ENCODE results near the gene STON2.
"Not testable (repeated sequence)": the region's sequence is repeated elsewhere in the genome, so short reads cannot be mapped to it uniquely, and the experiment has no call there.

STON2 gene

DNA sequence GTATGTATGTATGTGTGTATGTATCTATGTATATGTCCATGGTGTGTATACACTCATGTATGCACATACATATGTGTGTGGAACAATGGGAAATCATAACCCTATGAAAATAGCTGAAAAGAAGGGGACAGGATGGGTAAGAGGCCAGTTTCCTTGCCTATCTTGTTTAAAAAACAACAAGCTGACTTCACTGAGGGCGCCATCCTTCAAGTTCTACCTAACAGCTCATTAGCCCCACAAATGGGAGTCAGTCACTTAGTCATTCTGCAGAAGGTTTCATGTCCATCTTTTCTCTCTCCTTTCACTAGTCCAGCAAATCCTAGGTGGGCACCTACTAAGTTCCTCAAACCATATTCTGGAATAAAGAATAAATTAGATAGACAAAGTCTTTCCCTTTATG, 14.7 kb downstream of the STON2 start:
- no peak for DNase-seq (ENCODE audit: extremely low read depth in 1 of 2, low read depth in 1 of 2)

DNA sequence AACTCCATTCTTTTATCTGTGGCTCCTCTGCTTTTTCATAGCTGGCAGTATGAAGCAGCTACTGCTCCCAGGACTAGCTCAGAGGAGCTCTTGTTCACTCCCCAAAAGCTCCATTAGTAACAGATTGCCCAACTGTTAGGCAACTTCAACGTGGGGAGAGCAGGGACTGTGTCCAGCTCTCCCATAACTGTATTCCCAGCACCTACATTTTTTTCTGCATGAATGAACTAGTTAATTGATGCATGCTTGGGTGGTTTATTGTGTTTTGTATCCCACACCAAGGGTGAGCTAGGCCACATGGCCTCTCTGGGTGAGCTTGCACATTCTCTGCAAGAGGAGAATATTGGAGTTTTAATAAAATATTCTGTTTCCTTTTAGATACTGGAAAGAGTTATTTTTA, 15.2 kb downstream of the STON2 start:
- DNase-seq (ENCODE audit: extremely low read depth in 1 of 2, low read depth in 1 of 2) = no peak

DNA sequence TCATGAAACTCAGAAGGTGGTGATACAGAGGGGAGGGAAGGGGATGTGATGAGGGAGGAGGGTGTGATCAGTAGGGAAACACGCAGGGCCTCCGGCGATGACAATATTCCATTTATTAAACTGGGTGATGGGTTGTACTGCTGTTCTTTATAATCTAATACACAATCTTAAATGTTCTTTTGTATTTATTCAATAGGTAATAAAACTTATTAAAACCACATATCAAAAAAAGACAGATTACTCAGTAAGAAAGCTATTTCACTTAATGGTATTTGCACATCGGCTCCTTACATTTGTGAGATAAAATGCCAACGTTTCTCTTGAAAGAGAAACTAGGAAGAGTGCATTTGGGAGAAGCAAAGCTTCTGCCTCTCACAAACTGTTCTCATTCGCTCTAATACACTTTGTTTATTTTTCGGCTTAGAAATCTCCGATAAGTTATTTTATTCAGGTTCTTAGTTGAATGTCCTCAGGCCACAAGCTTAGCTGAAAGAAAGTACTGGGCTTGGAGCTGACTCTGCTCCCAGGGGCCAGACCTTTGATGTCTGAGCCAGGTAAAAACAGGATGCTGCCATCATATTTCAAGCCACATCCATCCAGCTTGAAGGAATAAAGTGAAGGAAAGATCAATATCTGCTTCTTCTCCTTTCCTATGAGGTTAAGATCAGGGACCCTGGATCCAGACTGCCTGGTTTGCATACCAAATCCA, 17.5 kb downstream of the STON2 start:
- no peak for DNase-seq (ENCODE audit: extremely low read depth in 1 of 2, low read depth in 1 of 2)

- not testable (repeated sequence) for DNase-seq (ENCODE audit: extremely low read depth in 1 of 2, low read depth in 1 of 2)
These were observed 20.1 kb downstream of the STON2 start for GRCh38 chr14:81380009-81380408.

GRCh38 chr14:81371802-81372201, 28.3 kb downstream of the STON2 start:
- DNase-seq (ENCODE audit: extremely low read depth in 1 of 2, low read depth in 1 of 2) = no peak

DNA sequence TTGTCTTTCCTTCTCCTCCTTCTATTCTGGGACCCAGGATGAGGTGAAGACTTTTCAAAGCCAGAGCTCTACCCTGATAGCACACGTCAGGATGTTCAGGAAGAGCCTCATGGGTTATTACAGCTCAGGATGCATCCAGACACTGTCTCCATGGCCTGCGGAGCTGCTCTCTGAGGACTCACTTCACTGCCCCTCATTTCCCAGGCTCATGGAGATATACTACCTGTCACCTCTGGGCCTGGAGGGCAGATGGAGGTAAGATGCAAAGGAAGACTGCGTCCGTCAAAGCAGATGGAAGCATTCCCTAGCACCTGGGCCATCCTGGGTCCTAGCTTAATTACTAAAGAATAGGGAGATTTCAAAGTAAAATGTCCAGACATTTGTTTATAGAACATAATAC, 32.6 kb downstream of the STON2 start:
- DNase-seq (ENCODE audit: extremely low read depth in 1 of 2, low read depth in 1 of 2) = no peak

- no peak for DNase-seq (ENCODE audit: extremely low read depth in 1 of 2, low read depth in 1 of 2)
These were observed 33.2 kb downstream of the STON2 start for GRCh38 chr14:81366884-81367283.

- DNase-seq (ENCODE audit: extremely low read depth in 1 of 2, low read depth in 1 of 2) = no peak
These were observed 33.9 kb downstream of the STON2 start for GRCh38 chr14:81366214-81366613.

GRCh38 chr14:81363746-81364378, 36.3 kb downstream of the STON2 start:
- DNase-seq (ENCODE audit: extremely low read depth in 1 of 2, low read depth in 1 of 2) = no peak

GRCh38 chr14:81353691-81354323, 46.3 kb downstream of the STON2 start:
- no peak for DNase-seq (ENCODE audit: extremely low read depth in 1 of 2, low read depth in 1 of 2)

DNA sequence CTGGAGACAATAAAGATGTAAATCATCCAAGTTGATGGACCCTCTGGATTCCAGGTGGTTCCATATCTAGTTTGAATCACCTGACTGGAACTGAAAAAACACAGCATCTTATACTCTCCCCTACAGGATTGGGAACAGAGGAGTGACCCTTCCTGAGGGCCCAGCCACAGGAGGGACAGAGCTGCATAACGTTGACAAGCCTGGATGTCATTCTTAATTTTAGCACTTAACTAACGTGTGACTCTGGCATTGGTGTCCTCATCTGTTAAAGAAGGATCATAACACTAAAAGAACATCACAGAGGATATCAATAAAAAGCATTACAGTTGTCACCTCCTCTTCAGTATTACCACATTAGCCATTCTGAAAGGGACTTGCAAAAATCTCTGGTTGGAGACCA, 47.7 kb downstream of the STON2 start:
- DNase-seq (ENCODE audit: extremely low read depth in 1 of 2, low read depth in 1 of 2) = no peak

DNA sequence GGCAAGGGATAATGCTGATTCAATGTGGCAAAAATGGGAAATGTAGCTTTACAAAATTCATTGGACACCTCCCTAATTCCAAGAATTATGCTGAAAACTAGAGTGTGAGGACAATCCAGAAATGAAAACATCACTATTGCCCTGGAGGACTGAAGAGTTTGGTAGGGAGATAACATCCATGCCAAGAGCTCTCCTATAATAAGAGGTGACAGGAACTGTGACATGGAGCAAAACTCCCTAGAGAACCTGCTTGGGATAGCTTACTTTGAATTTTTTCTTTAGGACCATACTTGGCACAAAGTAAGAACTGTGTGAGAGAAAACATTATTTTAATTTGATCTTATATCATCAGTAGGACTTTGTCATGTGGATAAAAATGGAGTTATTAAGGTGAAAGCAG, 48.9 kb downstream of the STON2 start:
- DNase-seq (ENCODE audit: extremely low read depth in 1 of 2, low read depth in 1 of 2) = no peak

DNA sequence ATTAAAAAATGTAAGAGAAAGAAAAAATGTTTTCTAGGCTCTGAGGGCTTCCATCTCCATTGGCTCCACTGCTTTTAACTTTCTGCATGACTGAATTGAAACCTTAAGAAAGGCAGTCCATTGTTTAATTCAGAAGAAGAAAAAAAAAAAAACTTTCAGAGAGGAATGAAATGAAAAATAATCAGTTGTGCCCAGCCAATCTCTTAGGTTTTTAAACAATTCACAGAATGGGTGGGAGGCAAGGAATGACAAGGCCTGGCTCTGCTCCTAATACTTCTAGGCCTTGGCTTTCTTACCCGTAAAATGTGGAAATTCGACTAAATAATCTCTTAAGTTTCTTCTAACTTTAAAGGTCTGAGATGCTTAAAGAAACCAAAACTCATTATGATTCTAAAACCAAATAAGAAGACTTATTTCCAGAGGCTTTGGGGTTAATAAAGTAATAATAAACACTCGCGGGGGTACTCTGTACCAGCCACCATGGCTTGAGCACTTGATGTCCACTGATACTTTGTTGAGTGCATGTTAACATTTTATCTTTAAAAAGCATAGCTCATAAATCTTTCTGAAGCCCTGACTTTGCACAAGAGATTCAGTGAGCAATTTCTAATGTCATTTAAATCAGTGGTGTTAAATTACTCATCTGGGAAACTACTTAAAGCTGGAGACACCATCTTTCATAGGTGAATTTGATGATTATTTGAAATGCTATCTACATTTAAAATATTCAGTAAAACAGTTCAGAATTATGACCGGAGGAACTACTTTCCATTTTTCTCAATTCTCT, 49.6 kb downstream of the STON2 start:
- no peak for DNase-seq (ENCODE audit: extremely low read depth in 1 of 2, low read depth in 1 of 2)

- DNase-seq (ENCODE audit: extremely low read depth in 1 of 2, low read depth in 1 of 2) = no peak
These were observed 52.1 kb downstream of the STON2 start for GRCh38 chr14:81348061-81348460.

DNA sequence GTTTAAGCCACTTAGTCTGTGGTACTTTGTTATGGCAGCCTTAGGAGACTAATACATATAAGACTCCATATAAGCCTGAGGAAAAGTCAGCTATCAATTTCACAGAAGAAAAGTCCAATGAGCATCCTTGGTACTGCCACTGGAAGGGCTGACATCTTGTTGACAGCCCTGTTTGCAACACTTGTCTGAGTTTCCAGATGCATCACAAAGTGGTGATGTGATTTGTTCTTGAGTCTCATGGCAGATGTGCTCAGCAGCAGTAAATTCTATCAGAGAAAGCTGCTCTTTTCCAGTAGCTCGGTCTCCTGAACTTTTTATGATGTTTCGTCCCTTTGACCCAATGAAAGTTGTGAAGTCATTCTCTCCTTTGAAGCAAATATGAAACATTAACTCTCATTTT, 54.3 kb downstream of the STON2 start:
- DNase-seq (ENCODE audit: extremely low read depth in 1 of 2, low read depth in 1 of 2) = no peak

DNA sequence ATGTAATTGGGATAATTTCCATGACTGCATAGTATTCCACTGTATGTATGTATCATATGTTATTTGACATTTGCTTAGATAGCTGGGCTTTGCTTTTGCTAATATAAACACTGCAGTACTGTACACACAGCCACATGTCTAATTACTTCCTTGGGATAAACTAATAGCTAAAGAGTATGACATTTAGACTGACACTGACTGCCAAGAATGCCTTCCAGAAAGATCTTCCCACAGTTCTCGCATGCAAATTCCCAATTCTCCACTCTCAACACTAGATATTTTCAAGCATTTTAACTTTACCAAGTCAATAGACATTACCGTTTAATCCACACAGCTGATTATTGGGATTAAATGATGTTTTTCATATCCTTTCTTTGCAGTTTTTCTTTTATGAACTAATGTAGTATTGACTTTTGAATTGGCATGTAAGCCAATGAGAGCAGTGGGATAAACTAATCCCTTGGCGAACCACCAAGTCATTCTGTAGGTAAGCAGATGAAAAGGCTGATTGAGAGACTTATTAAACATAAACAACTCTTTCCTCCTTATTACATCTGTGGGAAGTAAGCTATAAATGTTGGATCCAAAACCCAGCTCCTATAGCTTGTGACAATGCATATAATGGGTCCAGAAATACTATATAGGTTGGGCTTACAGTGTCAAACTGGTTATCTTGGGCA, 55.5 kb downstream of the STON2 start:
- no peak for DNase-seq (ENCODE audit: extremely low read depth in 1 of 2, low read depth in 1 of 2)

DNA sequence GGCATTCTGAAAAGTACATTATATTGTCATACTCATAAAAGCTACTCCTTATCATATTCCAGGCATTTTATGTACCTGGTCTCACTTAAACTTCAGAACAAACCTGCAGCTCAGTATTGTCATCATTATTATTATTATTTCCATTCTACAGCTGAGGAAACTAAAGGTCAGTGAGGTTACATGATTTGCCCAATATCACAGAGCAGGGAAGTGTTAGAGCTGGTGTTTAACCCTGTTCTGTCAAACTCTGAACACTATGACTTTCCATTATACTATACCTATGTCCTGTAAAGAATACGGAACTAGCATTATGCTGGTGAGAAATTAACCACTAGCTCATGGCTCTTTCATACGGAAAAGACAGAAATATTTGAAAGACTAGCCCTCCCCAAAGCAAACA, 56.4 kb downstream of the STON2 start:
- no peak for DNase-seq (ENCODE audit: extremely low read depth in 1 of 2, low read depth in 1 of 2)

- no peak for DNase-seq (ENCODE audit: extremely low read depth in 1 of 2, low read depth in 1 of 2)
These were observed 57.1 kb downstream of the STON2 start for GRCh38 chr14:81342850-81343580.

DNA sequence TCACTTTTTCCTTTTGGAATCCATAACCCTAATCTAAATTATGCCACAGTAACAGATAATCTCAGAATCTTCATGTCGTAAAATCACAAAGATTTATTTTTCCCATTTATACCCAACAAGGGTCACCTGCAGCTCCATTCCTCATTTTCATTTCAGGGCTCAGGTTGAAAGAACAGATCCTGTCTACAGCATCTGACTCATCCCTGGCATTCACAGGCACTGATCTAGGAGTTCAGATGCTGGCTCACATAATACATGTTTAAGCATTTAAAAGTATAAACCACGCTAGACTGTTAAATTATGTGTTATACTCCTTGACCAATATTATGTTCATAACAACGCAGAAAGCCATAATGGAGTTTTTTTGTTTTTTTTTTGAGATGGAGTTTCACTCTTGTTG, 58.3 kb downstream of the STON2 start:
- no peak for DNase-seq (ENCODE audit: extremely low read depth in 1 of 2, low read depth in 1 of 2)

DNA sequence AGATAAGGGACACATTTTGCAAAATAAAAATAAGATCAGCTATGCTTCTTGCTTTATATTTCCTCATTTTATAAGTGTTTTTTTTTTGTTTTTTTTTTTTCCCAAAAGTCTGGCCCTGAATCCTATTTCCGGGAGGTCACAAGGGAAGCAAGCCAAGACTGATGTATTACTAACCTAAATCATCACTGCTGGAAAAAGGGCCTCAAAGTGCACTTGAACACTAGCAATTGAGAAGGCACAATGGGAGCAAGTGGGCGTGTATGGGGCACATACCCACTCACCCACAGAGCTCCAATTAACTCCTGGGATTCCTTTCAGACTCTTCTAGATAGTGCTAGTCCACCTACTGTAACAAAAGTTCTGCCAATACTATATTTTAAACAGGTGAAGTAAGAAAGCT, 58.8 kb downstream of the STON2 start:
- no peak for DNase-seq (ENCODE audit: extremely low read depth in 1 of 2, low read depth in 1 of 2)

Measured in activated CD8-positive, alpha-beta memory T cell treated with anti-CD3 and anti-CD28 coated beads for 1 hour (primary cell).